Measurements from ENCODE around the gene WFDC11. TPM values are rescaled to one million over a fixed set of nuclear protein-coding genes. Genes with fewer than 3 reads are reported as not detected.

WFDC11 gene
- polyA plus RNA-seq, 1 donor from 2014 or later = not detected

DNA sequence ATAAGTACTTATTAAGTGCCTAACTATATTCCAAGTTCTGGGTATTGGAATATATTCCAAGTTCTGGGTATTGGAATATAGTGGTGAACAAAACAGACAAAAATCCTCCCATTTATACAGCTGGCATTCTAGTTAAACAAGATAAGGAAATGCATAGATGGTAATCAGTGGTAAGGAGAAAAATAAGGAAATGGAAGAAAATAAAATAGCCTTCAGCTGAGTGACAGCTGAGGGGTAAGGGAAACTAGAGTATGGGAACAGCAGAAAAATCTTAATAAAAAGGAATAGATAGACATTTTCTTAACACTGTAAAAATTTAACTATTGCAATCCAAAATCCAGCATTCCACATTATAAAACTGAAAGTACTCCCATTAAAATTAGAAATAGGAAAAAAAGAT is 57.7 kb downstream of the WFDC11 start:
- Histone ChIP-seq H2AFZ (ENCODE audit: low read depth, low read length) (no peak overlapping the region), H3K9ac (ENCODE audit: low read length) (no peak overlapping the region)

GRCh38 chr20:45611054-45611453 is 59.0 kb downstream of the WFDC11 start:
- TF ChIP-seq TAF1 (IDR thresholded peaks at IDR 0.05; ENCODE audit: low read depth) = no peak
- Histone ChIP-seq H3K27ac (ENCODE audit: low read length) (no peak overlapping the region), H4K20me1 (ENCODE audit: insufficient read depth) (no peaks in the 10 kb centered on the region), H3K27me3 (ENCODE audit: insufficient read depth, low read depth, low read length) (no peaks in the 10 kb centered on the region), H3F3A (ENCODE audit: insufficient read depth, low read length, poor library complexity, severe bottlenecking) (no peaks in the 10 kb centered on the region), H3K36me3 (ENCODE audit: insufficient read depth, low read length) (no peaks in the 10 kb centered on the region), H3K4me2 (ENCODE audit: low read length) (no peak overlapping the region), H3K79me2 (replicated peaks; ENCODE audit: insufficient read depth, low read length) (no peaks in the 10 kb centered on the region), H2AFZ (ENCODE audit: low read depth, low read length) (no peak overlapping the region), H3K9me3 (ENCODE audit: low read length) (no peaks in the 10 kb centered on the region), H3K4me3 (ENCODE audit: low read length) (no peak overlapping the region), H3K9me2 (ENCODE audit: insufficient read depth, low read length) (no peaks in the 10 kb centered on the region), H3K9ac (ENCODE audit: low read length) (no peak overlapping the region)

More for the DNA sequence above, 57.7 kb downstream of the WFDC11 start:
- H3K4me3 ChIP-seq (ENCODE audit: low read length) = no peak overlapping the region
- no peaks in the 10 kb centered on the region for H4K20me1 ChIP-seq (ENCODE audit: insufficient read depth)
- H3F3A ChIP-seq (ENCODE audit: insufficient read depth, low read length, poor library complexity, severe bottlenecking) = no peaks in the 10 kb centered on the region
- H3K27me3 ChIP-seq (ENCODE audit: insufficient read depth, low read depth, low read length) = no peaks in the 10 kb centered on the region
- H3K79me2 ChIP-seq (replicated peaks; ENCODE audit: insufficient read depth, low read length) = no peaks in the 10 kb centered on the region
- no peak overlapping the region for H3K27ac ChIP-seq (ENCODE audit: low read length)
- H3K36me3 ChIP-seq (ENCODE audit: insufficient read depth, low read length) = no peaks in the 10 kb centered on the region
- no peaks in the 10 kb centered on the region for H3K9me3 ChIP-seq (ENCODE audit: low read length)
- H3K4me2 ChIP-seq (ENCODE audit: low read length) = no peak overlapping the region
- TF ChIP-seq TAF1 (IDR thresholded peaks at IDR 0.05; ENCODE audit: low read depth) = no peak
- TF ChIP-seq EP300 (conservative IDR thresholded peaks at IDR 0.05; ENCODE audit: poor library complexity, severe bottlenecking) = no peak
- no peak for TF ChIP-seq SMC3 (conservative IDR thresholded peaks at IDR 0.05; ENCODE audit: poor library complexity)
- no peak for TF ChIP-seq RAD21 (conservative IDR thresholded peaks at IDR 0.05)
- no peak for TF ChIP-seq CTCF (IDR thresholded peaks at IDR 0.05; ENCODE audit: poor library complexity, severe bottlenecking)
- no peak for TF ChIP-seq REST (IDR thresholded peaks at IDR 0.05; ENCODE audit: borderline replicate concordance)
- no peak for TF ChIP-seq MXI1 (conservative IDR thresholded peaks at IDR 0.05; ENCODE audit: poor library complexity, severe bottlenecking)
- no peak for TF ChIP-seq POLR2AphosphoS5 (IDR thresholded peaks at IDR 0.05)
- no peak for TF ChIP-seq EZH2 (IDR thresholded peaks at IDR 0.05; ENCODE audit: borderline replicate concordance, insufficient read depth, low read length, poor library complexity, severe bottlenecking)
- H3K9me2 ChIP-seq (ENCODE audit: insufficient read depth, low read length) = no peaks in the 10 kb centered on the region

- TF ChIP-seq CTCF (IDR thresholded peaks at IDR 0.05; ENCODE audit: poor library complexity, severe bottlenecking) = no peak
- TF ChIP-seq SMC3 (conservative IDR thresholded peaks at IDR 0.05; ENCODE audit: poor library complexity) = no peak
- Histone ChIP-seq H3K4me3 (ENCODE audit: low read length) (no peak overlapping the region), H3K9ac (ENCODE audit: low read length) (no peak overlapping the region), H2AFZ (ENCODE audit: low read depth, low read length) (no peak overlapping the region), H3K9me3 (ENCODE audit: low read length) (no peaks in the 10 kb centered on the region), H3K4me2 (ENCODE audit: low read length) (no peak overlapping the region), H3K36me3 (ENCODE audit: insufficient read depth, low read length) (no peaks in the 10 kb centered on the region), H4K20me1 (ENCODE audit: insufficient read depth) (no peaks in the 10 kb centered on the region), H3K9me2 (ENCODE audit: insufficient read depth, low read length) (no peaks in the 10 kb centered on the region), H3K27ac (ENCODE audit: low read length) (no peak overlapping the region), H3K79me2 (replicated peaks; ENCODE audit: insufficient read depth, low read length) (no peaks in the 10 kb centered on the region), H3K27me3 (ENCODE audit: insufficient read depth, low read depth, low read length) (no peaks in the 10 kb centered on the region), H3F3A (ENCODE audit: insufficient read depth, low read length, poor library complexity, severe bottlenecking) (no peaks in the 10 kb centered on the region)
Observed at GRCh38 chr20:45607810-45608209, 62.2 kb downstream of the WFDC11 start.
